Hepatocyte (in vitro differentiated cells): ENCODE results near the gene ABCB11.

Experiments used
- EZH2 ChIP-seq: fragments of 200-600 bp; sonication (generic); IDR thresholded peaks from 2 replicates; pipeline ENCODE4 v1.6.1; 2016; ENCODE audit warnings: antibody characterized with exemption, mild to moderate bottlenecking, borderline replicate concordance
- TF ChIP-seq, protein P1 (sequence below): fragments of 200-600 bp; sonication (generic); IDR thresholded peaks from 2 replicates; pipeline ENCODE4 v1.5.1; 2016; ENCODE audit warnings: antibody characterized with exemption, mild to moderate bottlenecking; ENCODE audit not compliant: poor library complexity

DNA sequence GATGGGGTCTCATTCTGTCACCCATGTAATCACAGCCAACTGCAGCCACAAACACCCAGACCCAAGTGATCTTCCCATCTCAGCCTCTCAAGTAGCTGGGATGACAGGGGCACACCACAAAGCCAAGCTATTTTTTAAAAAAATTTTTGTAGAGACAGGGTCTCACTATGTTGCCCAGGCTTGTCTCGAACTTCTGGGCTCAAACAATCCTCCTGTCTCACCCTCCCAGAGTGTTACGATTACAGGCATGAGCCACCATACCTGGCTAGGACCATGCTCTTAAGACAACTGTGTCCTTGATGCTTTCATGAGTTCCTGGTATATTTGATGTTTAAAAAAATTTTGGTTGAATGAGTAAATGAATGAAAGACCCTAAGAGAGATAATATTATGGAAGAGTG is 19.4 kb downstream of the ABCB11 start:
- TF ChIP-seq, protein P1, sequence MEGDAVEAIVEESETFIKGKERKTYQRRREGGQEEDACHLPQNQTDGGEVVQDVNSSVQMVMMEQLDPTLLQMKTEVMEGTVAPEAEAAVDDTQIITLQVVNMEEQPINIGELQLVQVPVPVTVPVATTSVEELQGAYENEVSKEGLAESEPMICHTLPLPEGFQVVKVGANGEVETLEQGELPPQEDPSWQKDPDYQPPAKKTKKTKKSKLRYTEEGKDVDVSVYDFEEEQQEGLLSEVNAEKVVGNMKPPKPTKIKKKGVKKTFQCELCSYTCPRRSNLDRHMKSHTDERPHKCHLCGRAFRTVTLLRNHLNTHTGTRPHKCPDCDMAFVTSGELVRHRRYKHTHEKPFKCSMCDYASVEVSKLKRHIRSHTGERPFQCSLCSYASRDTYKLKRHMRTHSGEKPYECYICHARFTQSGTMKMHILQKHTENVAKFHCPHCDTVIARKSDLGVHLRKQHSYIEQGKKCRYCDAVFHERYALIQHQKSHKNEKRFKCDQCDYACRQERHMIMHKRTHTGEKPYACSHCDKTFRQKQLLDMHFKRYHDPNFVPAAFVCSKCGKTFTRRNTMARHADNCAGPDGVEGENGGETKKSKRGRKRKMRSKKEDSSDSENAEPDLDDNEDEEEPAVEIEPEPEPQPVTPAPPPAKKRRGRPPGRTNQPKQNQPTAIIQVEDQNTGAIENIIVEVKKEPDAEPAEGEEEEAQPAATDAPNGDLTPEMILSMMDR: no peak
- TF ChIP-seq EZH2: no peak
